Vagina (tissue), 2 donors: Measurements from ENCODE around the gene ARID2. TPM values are rescaled to one million over a fixed set of nuclear protein-coding genes. Genes with fewer than 3 reads are reported as not detected.

ENCODE experiments used
- DNase-seq, 2 donors: peaks; one replicate each; pipeline ENCODE4 v3.0.0-alpha.2; 2017; ENCODE audit errors: extremely low spot score in 2 of 2
- H3K27ac ChIP-seq: fragments of 200-600 bp; sonication (generic); one replicate; pipeline ENCODE4 v1.5.1; 2019
- H3K27me3 ChIP-seq: fragments of 200-600 bp; sonication (generic); one replicate; pipeline ENCODE4 v1.5.1; 2019
- H3K36me3 ChIP-seq, 2 donors: fragments of 200-600 bp; sonication (generic); one replicate each; pipeline ENCODE4 v1.5.1; 2017 to 2019
- H3K4me1 ChIP-seq: fragments of 200-600 bp; sonication (generic); one replicate; pipeline ENCODE4 v1.5.1; 2019
- H3K4me3 ChIP-seq, 2 donors: fragments of 200-600 bp; sonication (generic); 1 replicate in 1 of 2; 2 replicates in 1 of 2; pipeline ENCODE4 v1.5.1; 2016 to 2019
- H3K9me3 ChIP-seq: fragments of 200-600 bp; sonication (generic); one replicate; pipeline ENCODE4 v1.5.1; 2019
- POLR2A ChIP-seq, 2 donors: fragments of 450-650 bp; IDR thresholded peaks; one replicate each; pipeline ENCODE4 v1.6.1; 2017; ENCODE audit warnings: antibody characterized with exemption in 2 of 2, mild to moderate bottlenecking in 2 of 2, moderate library complexity in 2 of 2
- POLR2AphosphoS5 ChIP-seq, 2 donors: sonication (generic); formaldehyde crosslinking; IDR thresholded peaks; one replicate each; pipeline ENCODE4 v1.9.0; 2017; ENCODE audit warnings: antibody characterized with exemption in 2 of 2, mild to moderate bottlenecking in 2 of 2, low read depth in 1 of 2; ENCODE audit not compliant: insufficient read depth in 1 of 2
- intact Hi-C: fragments of 100-400 bp; cut with DNase I; formaldehyde crosslinking; loops from one replicate; pipeline ENCODE4 v1.15.1; 2023
- total RNA-seq: library from RNA; depleted of rRNA; stranded (reverse); fragments of >200 nt; gene quantifications from one replicate; pipeline ENCODE4 v1.2.3, GENCODE V29; 2016
- TF ChIP-seq, protein P1 (sequence below), 3 experiments: fragments of 450-650 bp in 2 of 3; fragments of 200-600 bp in 1 of 3; sonication (generic) in 1 of 3; IDR thresholded peaks; one replicate each; pipeline ENCODE4 v1.5.1; 2017 to 2019; ENCODE audit warnings: antibody characterized with exemption in 3 of 3, mild to moderate bottlenecking in 2 of 3, moderate library complexity in 2 of 3

ARID2 gene
- total RNA-seq, 1 donor from 2014 or later, result 39.0 TPM

DNA sequence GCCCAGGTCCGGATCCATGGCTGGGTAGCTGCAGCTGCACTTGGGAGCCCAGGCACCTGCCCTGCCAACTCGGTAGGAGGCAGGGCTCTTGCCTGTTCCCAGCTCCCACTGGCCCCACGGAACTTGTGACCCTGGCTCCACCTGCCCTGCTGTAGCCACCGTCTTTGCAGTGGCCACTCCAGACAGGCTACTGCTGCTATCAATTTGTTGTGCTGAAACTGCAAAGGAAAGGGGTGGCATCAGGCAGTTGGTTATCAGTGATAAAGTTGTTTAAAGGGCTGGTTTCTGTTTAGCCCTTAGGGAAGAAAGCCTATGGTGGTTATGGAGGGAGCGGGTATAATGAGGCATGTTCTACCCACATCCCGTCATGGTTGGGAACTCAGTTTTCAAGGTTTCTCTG is 32.1 kb upstream of the ARID2 start:
- H3K4me1 ChIP-seq, result no peaks in the 10 kb centered on the region
- H3K9me3 ChIP-seq, result peaks cover 7% of the 10 kb centered on the region
- no peak overlapping the region for H3K27ac ChIP-seq
- no peaks in the 10 kb centered on the region for H3K36me3 ChIP-seq
- intact Hi-C loops, result no loop called here
- H3K4me3 ChIP-seq, result no peak overlapping the region
- no peaks in the 10 kb centered on the region for H3K27me3 ChIP-seq
- no peak for DNase-seq
- no peak for TF ChIP-seq POLR2AphosphoS5 (IDR thresholded peaks at IDR 0.05; ENCODE audit: insufficient read depth in 1 of 2, low read depth in 1 of 2)

DNA sequence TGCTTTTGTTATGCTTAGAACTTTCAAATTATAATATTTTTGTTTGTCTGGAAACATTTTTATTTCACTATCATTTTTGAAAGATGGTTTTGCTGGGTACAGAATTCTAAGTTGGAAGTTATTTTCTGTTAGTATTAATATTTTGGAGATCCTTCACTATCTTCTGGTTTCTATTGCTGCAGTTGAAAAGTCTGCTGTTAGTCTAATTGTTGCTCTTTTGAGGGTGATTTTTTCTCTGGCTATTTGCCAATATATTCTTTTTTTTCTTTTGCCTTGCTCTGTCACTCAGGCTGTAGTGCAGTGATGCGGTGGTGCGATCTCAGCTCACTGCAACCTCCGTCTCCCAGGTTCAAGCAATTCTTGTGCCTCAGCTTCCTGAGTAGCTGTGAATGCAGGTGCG is 28.2 kb upstream of the ARID2 start:
- H3K4me1 ChIP-seq, result no peaks in the 10 kb centered on the region
- H3K4me3 ChIP-seq, result no peak overlapping the region
- peaks cover 7% of the 10 kb centered on the region for H3K9me3 ChIP-seq
- TF ChIP-seq POLR2A (IDR thresholded peaks at IDR 0.05) (no peak), POLR2AphosphoS5 (IDR thresholded peaks at IDR 0.05; ENCODE audit: insufficient read depth in 1 of 2, low read depth in 1 of 2) (no peak)
- TF ChIP-seq, protein P1, sequence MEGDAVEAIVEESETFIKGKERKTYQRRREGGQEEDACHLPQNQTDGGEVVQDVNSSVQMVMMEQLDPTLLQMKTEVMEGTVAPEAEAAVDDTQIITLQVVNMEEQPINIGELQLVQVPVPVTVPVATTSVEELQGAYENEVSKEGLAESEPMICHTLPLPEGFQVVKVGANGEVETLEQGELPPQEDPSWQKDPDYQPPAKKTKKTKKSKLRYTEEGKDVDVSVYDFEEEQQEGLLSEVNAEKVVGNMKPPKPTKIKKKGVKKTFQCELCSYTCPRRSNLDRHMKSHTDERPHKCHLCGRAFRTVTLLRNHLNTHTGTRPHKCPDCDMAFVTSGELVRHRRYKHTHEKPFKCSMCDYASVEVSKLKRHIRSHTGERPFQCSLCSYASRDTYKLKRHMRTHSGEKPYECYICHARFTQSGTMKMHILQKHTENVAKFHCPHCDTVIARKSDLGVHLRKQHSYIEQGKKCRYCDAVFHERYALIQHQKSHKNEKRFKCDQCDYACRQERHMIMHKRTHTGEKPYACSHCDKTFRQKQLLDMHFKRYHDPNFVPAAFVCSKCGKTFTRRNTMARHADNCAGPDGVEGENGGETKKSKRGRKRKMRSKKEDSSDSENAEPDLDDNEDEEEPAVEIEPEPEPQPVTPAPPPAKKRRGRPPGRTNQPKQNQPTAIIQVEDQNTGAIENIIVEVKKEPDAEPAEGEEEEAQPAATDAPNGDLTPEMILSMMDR (IDR thresholded peaks at IDR 0.05), result no peak
- no peaks in the 10 kb centered on the region for H3K27me3 ChIP-seq
- no peaks in the 10 kb centered on the region for H3K36me3 ChIP-seq
- no peak overlapping the region for H3K27ac ChIP-seq
- DNase-seq, result no peak
- intact Hi-C loops, result no loop called here

DNA sequence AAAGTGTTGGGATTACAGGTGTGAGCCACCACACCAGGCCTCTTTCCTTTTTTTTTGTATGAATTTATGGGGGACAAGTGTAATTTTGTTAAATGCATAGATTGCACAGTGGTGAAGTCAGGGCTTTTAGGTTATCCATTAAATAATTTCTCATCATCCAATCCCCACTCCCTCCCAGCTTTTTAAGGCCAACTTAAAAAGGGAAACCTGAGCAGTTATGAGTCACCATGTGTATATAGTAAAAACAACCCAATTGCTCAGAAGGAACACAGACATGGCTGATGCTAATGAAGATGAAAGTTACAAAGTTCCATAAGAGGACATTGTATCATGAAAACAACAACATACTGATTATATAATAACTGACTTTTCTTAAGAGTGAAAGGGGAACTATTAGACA is 25.6 kb upstream of the ARID2 start:
- Histone ChIP-seq H3K36me3 (no peaks in the 10 kb centered on the region), H3K27ac (no peak overlapping the region), H3K4me3 (no peak overlapping the region), H3K4me1 (no peaks in the 10 kb centered on the region), H3K27me3 (no peaks in the 10 kb centered on the region), H3K9me3 (peaks cover 7% of the 10 kb centered on the region)
- intact Hi-C loops, result no loop called here
- DNase-seq, result no peak
- no peak for TF ChIP-seq POLR2A (IDR thresholded peaks at IDR 0.05)

DNA sequence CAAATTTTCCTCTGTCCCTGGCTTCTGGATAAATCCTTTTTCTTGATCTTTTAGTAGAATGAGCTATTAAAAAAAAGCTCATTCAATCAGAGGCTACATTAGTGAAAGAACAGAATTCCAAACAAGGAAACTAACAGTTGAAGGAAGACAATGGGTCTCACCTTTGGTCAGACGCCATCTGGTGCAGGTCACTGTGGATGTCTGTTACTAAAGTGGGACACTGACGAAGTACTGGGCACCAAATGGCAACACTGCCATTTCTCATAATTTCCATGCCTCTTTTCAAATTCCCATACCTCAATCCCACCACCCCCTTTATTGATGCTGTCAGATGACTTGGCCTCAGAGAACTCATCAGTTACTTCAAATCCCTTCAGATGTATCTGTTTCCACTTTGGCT is 24.5 kb upstream of the ARID2 start:
- intact Hi-C loops, result no loop called here
- TF ChIP-seq, protein P1 (IDR thresholded peaks at IDR 0.05), result no peak
- TF ChIP-seq POLR2A (IDR thresholded peaks at IDR 0.05) (no peak), POLR2AphosphoS5 (IDR thresholded peaks at IDR 0.05; ENCODE audit: insufficient read depth in 1 of 2, low read depth in 1 of 2) (no peak)
- H3K9me3 ChIP-seq, result peaks cover 7% of the 10 kb centered on the region
- no peak overlapping the region for H3K27ac ChIP-seq
- H3K4me3 ChIP-seq, result no peak overlapping the region
- no peaks in the 10 kb centered on the region for H3K27me3 ChIP-seq
- no peak for DNase-seq
- no peaks in the 10 kb centered on the region for H3K4me1 ChIP-seq
- no peaks in the 10 kb centered on the region for H3K36me3 ChIP-seq

DNA sequence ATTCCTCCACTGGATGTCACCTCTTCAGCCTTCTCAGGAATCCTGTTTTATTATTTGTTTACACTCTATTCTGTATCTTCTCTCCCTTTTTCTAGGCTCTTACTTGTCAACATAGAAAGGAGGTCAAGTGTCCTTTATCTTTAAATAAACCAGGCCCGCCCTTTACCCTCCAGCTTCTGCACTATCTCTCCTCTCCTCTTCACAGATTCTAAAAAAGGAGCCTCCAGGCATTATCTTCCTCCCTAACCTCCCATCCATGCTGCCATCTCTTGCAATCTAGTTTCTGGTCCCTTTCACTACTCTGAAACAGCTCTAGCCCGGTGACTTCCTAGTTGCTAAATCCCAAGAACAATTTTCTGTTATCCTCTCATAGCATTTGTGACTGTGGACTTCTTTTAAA is 24.1 kb upstream of the ARID2 start:
- TF ChIP-seq, protein P1 (IDR thresholded peaks at IDR 0.05), result no peak
- no peak for TF ChIP-seq POLR2AphosphoS5 (IDR thresholded peaks at IDR 0.05; ENCODE audit: insufficient read depth in 1 of 2, low read depth in 1 of 2)
- TF ChIP-seq POLR2A (IDR thresholded peaks at IDR 0.05), result no peak
- Histone ChIP-seq H3K4me1 (no peaks in the 10 kb centered on the region), H3K27ac (no peak overlapping the region), H3K4me3 (no peak overlapping the region), H3K36me3 (no peaks in the 10 kb centered on the region), H3K27me3 (no peaks in the 10 kb centered on the region), H3K9me3 (peaks cover 7% of the 10 kb centered on the region)
- DNase-seq, result no peak
- intact Hi-C loops, result no loop called here

DNA sequence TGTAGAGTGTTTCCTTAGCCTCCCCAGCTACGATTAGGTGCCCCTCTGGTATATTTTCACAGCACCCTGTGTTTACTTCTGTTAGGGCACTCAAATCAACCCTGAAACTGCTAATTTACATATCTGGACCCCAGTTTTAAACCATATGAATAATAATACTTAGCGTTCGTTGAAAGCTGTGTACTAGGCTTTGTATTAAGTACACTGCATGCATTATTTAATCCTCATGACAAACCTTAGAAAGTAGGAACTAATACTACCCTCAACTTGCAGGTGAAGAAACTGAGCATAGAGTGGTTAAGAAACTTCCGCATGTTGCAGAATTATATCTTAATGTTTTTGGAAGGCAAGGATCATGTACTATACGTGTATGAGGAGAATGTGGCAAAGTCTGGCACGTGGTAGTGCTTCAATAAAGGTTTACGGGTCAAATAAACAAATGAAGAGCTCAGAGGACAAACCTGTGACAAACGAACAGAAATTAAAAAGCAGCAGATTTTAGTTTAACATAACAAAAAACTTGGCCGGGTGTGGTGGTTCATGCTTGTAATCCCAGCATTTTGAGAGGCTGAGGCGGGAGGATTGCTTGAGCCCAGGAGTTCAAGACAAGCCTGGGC is 22.2 kb upstream of the ARID2 start:
- no peaks in the 10 kb centered on the region for H3K4me1 ChIP-seq
- H3K27ac ChIP-seq, result no peak overlapping the region
- DNase-seq, result no peak
- H3K27me3 ChIP-seq, result no peaks in the 10 kb centered on the region
- H3K36me3 ChIP-seq, result no peaks in the 10 kb centered on the region
- intact Hi-C loops, result no loop called here
- no peaks in the 10 kb centered on the region for H3K9me3 ChIP-seq
- TF ChIP-seq POLR2A (IDR thresholded peaks at IDR 0.05), result no peak
- TF ChIP-seq, protein P1 (IDR thresholded peaks at IDR 0.05), result no peak
- H3K4me3 ChIP-seq, result no peak overlapping the region
